ENCODE data around the gene NFIX. TPM values are rescaled to one million over a fixed set of nuclear protein-coding genes. Genes with fewer than 3 reads are reported as not detected.

Gene NFIX
- total and polyA plus RNA-seq, 5 experiments from 2014 or later: 0.68 to 8.6 (median 3.2) TPM; not detected in 1

DNA sequence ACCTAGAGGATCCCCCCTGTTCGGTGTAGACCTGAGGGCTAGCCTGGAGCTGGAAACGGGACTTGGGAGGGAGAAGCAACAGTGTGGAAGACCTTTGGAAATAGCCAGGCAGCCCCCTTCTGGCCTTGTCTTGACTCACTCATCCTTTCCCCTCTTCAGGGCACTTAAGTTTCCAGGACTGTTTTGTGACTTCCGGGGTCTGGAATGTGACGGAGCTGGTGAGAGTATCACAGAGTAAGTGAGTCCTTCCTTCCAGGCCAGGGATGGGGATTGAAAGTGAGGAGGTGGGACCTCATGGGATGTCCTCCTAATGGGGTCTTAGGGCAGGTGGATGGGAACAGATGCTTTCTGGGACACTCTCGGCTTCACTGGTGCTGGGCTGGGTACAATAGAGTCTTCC is 78.0 kb downstream of the NFIX start:
- POLR2A ChIA-PET: no interaction called here
- H3K4me3 Mint-ChIP-seq: no peak overlapping the region
- no peaks in the 10 kb centered on the region for H3K9me3 Mint-ChIP-seq
- H3K4me1 Mint-ChIP-seq: peaks cover 0 to 2% (median under 1%) of the 10 kb centered on the region in 4 donors
- DNase-seq: no peak
- no peak for ATAC-seq
- peaks cover 0 to 8% (median 0%) of the 10 kb centered on the region in 3 donors for H3K36me3 Mint-ChIP-seq
- H3K27ac Mint-ChIP-seq: no peak overlapping the region
- H3K27me3 Mint-ChIP-seq: no peaks in the 10 kb centered on the region

DNA sequence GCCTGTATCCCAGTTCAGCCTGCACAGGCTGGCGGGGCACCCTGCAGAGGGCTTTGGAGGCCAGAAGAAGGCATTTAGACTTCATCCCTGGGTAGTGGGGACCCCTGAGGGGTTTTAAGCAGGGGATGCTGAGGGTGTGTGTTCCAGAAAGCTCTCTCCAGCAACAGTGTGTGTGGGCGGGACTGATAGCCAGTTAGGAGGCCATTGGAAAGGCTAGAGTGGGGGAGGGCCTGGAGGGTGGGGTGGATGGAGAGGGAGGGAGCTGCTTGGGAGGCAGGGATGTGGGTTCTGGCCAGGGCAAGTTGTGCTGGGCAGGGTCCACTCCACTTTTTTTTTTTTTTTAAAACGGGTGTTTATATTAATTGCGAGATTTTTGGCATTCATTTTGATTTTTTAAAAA is 79.1 kb downstream of the NFIX start:
- Mint-ChIP-seq H3K27me3 (no peaks in the 10 kb centered on the region), H3K27ac (no peak overlapping the region), H3K9me3 (no peaks in the 10 kb centered on the region), H3K4me1 (peaks cover 0 to 7% (median 3%) of the 10 kb centered on the region in 4 donors), H3K4me3 (no peak overlapping the region), H3K36me3 (peaks cover 0 to 8% (median 0%) of the 10 kb centered on the region in 3 donors)
- DNase-seq: no peak
- POLR2A ChIA-PET: no interaction called here
- no peak for ATAC-seq

DNA sequence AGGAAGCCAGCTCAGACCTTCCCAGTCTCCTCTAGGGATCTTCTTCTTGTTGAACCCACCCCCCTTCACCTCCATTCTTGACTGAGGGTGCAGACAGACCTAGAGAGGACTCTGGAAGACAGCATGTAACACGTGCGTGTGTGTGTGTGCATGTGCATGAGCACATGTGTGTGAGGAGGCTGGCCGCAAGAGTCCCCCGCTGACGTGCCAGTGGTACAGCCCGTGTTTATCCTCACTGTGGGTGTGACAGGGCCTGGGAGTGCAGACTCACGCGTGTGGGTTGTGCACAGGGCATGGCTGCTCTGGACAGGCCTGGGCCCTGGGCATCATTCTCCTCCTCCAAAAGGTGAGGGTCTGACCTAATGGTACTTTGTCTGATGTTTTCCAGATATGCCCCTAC is 81.0 kb downstream of the NFIX start:
- no peaks in the 10 kb centered on the region for H3K27me3 Mint-ChIP-seq
- POLR2A ChIA-PET: interaction anchor here (0.6 kb wide), 1 partner anchor 264 kb away, joined by 3 read pairs; no protein-coding TSS in a partner anchor
- no peak for DNase-seq
- peaks cover 0 to 8% (median 0%) of the 10 kb centered on the region in 3 donors for H3K36me3 Mint-ChIP-seq
- H3K4me1 Mint-ChIP-seq: peaks cover 0 to 11% (median 4%) of the 10 kb centered on the region in 4 donors
- no peak overlapping the region for H3K27ac Mint-ChIP-seq
- no peak for ATAC-seq
- no peak overlapping the region for H3K4me3 Mint-ChIP-seq
- no peaks in the 10 kb centered on the region for H3K9me3 Mint-ChIP-seq

DNA sequence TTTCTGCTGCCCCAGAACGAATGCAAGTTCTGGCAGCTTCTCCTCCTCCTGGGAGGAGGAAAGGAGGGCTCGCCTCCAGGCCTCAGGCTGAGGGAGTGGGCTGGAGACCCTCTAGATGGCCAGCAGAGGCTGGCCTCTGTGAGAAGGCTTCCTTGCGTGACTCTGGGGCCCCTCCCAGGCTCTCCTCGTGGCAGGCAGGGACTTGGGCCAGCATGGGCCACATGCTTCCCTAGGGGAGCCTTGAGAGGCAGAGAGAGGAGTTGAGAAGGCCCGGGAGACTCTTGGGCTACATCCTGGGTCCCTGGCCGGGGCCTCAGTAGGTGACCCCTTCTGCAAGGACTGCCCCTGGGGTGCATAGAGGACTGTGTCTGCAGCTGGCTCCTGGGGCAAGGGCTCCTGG is 81.5 kb downstream of the NFIX start:
- POLR2A ChIA-PET: interaction anchor here (0.6 kb wide), 1 partner anchor 263 kb away, joined by 3 read pairs; no protein-coding TSS in a partner anchor
- peaks cover 0 to 11% (median 4%) of the 10 kb centered on the region in 4 donors for H3K4me1 Mint-ChIP-seq
- H3K27ac Mint-ChIP-seq: no peak overlapping the region
- H3K4me3 Mint-ChIP-seq: no peak overlapping the region
- H3K9me3 Mint-ChIP-seq: no peaks in the 10 kb centered on the region
- no peaks in the 10 kb centered on the region for H3K27me3 Mint-ChIP-seq
- ATAC-seq (no peak), DNase-seq (no peak)
- peaks cover 0 to 8% (median under 1%) of the 10 kb centered on the region in 3 donors for H3K36me3 Mint-ChIP-seq

DNA sequence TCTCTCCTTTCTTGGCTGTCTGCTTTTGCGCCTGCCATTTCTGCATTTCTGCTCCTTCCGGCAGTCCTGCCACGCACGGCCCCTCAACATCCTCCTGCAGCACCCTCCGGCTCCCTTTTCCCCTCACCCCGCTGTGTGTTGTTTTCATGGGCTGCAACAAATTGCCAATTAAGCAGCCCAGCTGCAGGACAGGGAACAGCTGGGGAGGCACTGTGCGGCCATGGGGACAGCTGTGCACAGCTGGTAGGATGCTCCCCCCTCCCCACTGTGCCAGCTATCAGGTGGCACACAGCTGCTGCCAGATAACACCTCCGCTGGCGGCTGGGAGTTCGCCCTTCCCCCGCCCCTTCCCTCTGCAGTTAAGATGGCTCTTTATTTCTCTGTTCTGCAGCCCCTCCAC is 82.0 kb downstream of the NFIX start:
- ATAC-seq (no peak), DNase-seq (no peak)
- Mint-ChIP-seq H3K9me3 (no peaks in the 10 kb centered on the region), H3K36me3 (peaks cover 0 to 7% (median 1%) of the 10 kb centered on the region in 3 donors), H3K4me1 (peaks cover 0 to 11% (median 4%) of the 10 kb centered on the region in 4 donors), H3K27me3 (no peaks in the 10 kb centered on the region), H3K4me3 (no peak overlapping the region), H3K27ac (no peak overlapping the region)
- POLR2A ChIA-PET: interaction anchor here (0.6 kb wide), 1 partner anchor 263 kb away, joined by 3 read pairs; no protein-coding TSS in a partner anchor

DNA sequence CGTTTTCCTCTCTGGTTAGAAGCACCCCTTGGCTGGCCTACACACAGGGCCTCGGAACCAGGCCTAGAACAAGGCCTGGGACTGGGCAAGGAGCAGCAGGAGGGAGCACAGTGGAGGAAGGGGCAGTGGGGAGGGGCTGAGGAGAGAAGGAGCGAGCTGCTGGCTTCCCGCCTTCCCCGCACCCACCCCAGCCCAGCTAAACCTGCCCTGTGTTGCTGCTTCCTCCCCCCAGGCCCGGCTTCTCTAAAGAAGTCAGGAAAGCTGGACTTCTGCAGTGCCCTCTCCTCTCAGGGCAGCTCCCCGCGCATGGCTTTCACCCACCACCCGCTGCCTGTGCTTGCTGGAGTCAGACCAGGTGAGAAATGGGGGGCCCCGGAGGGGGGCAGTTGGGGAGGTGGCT is 83.1 kb downstream of the NFIX start:
- Mint-ChIP-seq H3K9me3 (no peaks in the 10 kb centered on the region), H3K27me3 (no peaks in the 10 kb centered on the region), H3K27ac (no peak overlapping the region), H3K4me1 (peaks cover 0 to 11% (median 4%) of the 10 kb centered on the region in 4 donors), H3K4me3 (no peak overlapping the region), H3K36me3 (peaks cover 0 to 6% (median 1%) of the 10 kb centered on the region in 3 donors)
- POLR2A ChIA-PET: no interaction called here
- ATAC-seq (no peak), DNase-seq (no peak)

DNA sequence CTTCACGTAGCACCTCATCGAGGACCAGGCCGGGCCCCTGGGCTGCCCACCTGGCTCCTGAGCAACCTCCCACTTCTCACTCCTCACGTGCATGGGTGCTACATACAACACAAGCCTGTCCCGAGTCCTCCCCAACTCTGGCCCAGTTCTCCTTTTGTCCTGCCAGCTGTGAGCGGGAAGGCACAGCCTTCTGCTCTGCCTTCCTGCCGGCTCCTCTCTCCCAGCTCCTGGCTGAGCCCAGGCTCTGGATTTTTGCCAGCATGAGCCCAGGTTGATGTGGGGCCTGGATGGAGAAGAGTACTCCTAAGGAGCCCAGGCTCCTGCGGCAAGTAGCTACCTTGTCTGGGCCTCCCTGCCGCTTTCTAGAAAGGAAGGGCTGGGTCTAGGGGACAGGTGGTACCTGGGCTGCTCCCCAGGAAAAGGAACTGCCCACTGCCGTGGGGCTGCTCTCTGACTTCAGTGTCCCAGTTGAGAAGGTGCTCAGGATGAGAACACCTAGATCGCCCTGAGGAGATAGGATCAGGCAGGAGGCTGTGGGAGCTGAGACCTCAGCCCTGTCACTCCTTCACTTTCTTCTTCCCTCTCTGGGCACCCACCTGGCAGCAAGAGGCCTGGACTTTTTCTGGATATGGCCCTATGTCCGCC is 83.7 kb downstream of the NFIX start:
- H3K4me3 Mint-ChIP-seq: no peak overlapping the region
- POLR2A ChIA-PET: interaction anchor here (0.6 kb wide), 1 partner anchor 716 kb away, joined by 3 read pairs; no protein-coding TSS in a partner anchor
- peaks cover 0 to 11% (median 4%) of the 10 kb centered on the region in 4 donors for H3K4me1 Mint-ChIP-seq
- ATAC-seq: no peak
- DNase-seq: no peak
- no peaks in the 10 kb centered on the region for H3K27me3 Mint-ChIP-seq
- peaks cover 0 to 2% (median 1%) of the 10 kb centered on the region in 3 donors for H3K36me3 Mint-ChIP-seq
- peak overlapping the region in 3 of 10 donors; percentile 43 to 63 (median 60) for H3K27ac Mint-ChIP-seq
- H3K9me3 Mint-ChIP-seq: no peaks in the 10 kb centered on the region

DNA sequence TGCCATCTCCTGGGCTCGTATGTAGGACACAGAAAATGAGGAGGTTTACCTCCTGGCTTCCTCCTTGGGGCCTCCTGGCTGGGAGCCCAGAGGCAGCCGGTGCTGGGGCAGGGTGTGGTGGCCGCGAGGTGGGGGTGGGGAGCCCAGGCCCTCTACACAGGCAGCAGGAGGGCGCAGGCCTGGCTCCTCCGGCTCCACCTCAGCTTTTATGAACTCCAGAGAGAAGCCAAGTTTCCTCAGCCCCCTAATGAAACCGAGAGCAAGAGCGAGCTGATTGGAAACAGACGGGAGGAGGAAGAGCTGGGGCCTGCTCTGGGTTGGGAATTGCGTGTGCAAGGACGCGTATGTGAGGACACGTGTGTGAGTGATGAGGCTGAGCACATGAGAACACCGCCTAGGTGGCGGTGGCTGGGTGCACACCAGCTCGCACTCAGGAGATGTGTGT is 84.3 kb downstream of the NFIX start:
- no peaks in the 10 kb centered on the region for H3K27me3 Mint-ChIP-seq
- no peak overlapping the region for H3K4me3 Mint-ChIP-seq
- POLR2A ChIA-PET: interaction anchor here (0.6 kb wide), 1 partner anchor 716 kb away, joined by 3 read pairs; no protein-coding TSS in a partner anchor
- peak in 1 of 2 donors; percentile 32 for ATAC-seq
- peaks cover 0 to 2% (median 1%) of the 10 kb centered on the region in 3 donors for H3K36me3 Mint-ChIP-seq
- no peaks in the 10 kb centered on the region for H3K9me3 Mint-ChIP-seq
- peaks cover 0 to 11% (median 5%) of the 10 kb centered on the region in 4 donors for H3K4me1 Mint-ChIP-seq
- H3K27ac Mint-ChIP-seq: peak overlapping the region in 2 of 10 donors; percentile 43 to 63
- DNase-seq: no peak

DNA sequence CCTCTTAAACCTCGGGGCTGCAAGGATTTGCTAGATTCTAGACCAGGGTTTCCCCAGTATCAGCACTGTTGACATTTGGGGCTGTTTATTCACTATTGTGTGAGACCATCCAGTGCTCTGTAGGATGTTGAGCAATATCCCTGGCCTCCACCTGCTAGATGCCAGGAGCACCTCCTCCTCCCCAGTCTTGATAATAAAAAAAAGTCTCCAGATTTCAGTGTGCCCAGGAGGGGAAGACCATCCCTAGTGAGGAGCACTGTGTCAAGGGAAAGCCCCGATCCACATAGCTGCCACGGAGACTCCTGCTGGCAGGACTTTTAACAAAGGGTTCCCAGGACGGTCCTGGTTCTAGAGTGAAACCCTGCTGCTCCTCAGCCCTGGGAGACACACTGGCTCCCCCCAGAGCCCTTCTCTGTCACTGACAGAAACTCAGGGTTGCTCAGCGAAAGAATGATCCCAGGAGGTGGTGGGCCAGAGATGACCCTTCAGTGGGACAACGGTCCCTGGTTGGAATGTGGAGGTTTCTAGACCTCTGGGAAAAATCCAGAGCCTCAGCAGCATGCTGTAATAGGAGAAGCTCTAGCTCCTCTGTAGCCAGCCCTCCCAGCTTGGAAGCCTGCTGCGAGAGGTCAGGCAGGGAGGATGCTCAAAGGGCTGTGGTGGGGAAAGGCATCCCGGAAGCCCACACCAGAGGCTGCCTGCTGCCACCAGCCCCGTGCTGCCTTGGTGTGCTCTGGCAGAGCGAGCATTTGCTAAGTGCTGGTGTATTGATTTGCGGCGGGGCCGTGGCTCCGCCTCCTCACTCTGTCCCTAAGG is 87.1 kb downstream of the NFIX start:
- Mint-ChIP-seq H3K36me3 (peaks cover 0 to 2% (median 1%) of the 10 kb centered on the region in 3 donors), H3K4me1 (peaks cover 0 to 11% (median 6%) of the 10 kb centered on the region in 4 donors), H3K4me3 (no peak overlapping the region), H3K9me3 (no peaks in the 10 kb centered on the region), H3K27ac (peak overlapping the region in 1 of 10 donors; percentile 53), H3K27me3 (no peaks in the 10 kb centered on the region)
- no peak for ATAC-seq
- POLR2A ChIA-PET: interaction anchor here (0.5 kb wide), 1 partner anchor 109 kb away, joined by 5 read pairs; no protein-coding TSS in a partner anchor
- DNase-seq: no peak

DNA sequence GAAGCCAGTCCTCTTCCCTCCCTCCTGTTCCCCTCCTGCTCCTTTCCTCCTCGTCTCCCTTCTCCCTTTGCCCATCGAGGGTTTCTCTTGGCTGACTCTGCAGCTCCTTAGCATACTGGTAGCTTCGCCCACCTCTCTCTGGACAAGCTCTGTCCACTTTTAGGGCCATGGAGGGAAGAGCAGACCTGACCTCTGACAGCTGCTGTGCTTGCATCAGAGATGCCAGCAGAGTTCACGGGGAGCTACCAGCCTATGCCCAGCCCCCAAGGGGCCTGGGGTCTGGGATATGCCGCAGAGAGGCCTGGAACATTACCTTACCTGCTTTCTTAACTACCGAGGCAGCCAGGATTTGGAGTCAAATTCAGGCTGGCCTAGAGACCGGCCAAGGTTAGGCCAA is 87.7 kb downstream of the NFIX start:
- no peak for DNase-seq
- H3K4me1 Mint-ChIP-seq: peaks cover 0 to 11% (median 6%) of the 10 kb centered on the region in 4 donors
- H3K36me3 Mint-ChIP-seq: peaks cover 0 to 2% (median 1%) of the 10 kb centered on the region in 3 donors
- H3K4me3 Mint-ChIP-seq: no peak overlapping the region
- peak overlapping the region in 1 of 10 donors; percentile 53 for H3K27ac Mint-ChIP-seq
- POLR2A ChIA-PET: no interaction called here
- H3K9me3 Mint-ChIP-seq: no peaks in the 10 kb centered on the region
- no peaks in the 10 kb centered on the region for H3K27me3 Mint-ChIP-seq
- no peak for ATAC-seq

DNA sequence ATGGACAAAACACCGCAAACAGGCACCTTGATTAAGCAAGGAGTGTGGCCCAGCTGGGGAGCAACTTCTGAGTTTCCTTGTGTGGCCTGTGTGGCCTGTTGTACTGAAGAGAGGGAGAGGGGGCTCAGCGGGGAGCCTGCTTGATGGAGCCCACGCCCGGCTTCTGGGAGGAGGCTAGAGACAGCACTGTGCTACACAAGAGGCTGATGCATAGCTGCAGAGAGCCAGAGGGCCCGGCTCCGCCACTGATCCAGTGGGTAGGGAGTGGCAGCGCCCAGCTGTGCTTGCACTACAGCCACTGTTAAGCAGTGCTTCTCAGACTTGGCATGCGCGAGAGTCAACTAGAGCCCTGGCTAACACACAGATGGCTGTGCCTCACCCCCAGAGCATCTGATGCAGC is 88.4 kb downstream of the NFIX start:
- no peaks in the 10 kb centered on the region for H3K27me3 Mint-ChIP-seq
- no peak overlapping the region for H3K4me3 Mint-ChIP-seq
- no peak for DNase-seq
- H3K27ac Mint-ChIP-seq: no peak overlapping the region
- POLR2A ChIA-PET: no interaction called here
- H3K36me3 Mint-ChIP-seq: peaks cover 0 to 1% (median 0%) of the 10 kb centered on the region in 3 donors
- no peak for ATAC-seq
- H3K9me3 Mint-ChIP-seq: no peaks in the 10 kb centered on the region
- peaks cover 0 to 11% (median 6%) of the 10 kb centered on the region in 4 donors for H3K4me1 Mint-ChIP-seq

DNA sequence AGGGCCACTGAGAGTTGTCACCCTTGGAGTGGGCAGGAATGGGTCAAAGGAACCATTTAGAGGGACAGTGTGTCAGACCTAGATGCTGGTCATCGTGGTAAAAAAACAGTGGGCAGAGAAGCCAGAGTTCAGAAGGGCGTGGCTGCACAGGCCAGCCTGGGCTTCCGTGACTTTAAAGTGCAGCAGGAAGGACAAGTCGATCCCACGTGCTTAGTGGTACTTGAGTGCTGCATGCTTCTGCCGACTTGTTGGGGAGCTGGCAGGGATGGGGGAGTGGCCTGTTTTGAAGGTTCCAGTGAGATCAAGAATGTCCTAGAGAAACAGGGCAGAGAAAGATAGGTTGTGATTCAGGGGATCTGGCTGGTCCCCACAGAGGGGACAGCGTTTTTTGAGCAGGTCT is 90.4 kb downstream of the NFIX start:
- POLR2A ChIA-PET: no interaction called here

DNA sequence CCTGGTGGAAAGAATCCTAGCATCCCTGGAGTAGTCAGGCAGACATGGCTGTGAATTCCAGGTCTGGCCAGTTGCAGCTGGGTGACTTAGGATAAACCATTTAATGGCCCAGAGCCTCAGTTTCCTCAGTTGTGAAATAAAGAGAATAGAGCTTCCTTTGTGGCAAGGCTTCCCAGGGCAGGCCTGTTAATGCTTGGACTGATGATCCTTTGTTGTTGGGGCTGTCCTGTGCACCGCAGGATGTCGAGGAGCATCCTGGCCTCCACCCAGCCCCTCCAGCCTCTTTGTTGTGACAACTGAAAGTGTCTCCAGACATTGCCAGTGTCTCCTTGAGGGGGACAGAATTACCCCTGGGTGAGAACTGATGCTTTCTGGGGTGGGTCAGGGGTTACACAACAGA is 91.1 kb downstream of the NFIX start:
- ATAC-seq (no peak), DNase-seq (no peak)
- H3K4me1 Mint-ChIP-seq: peaks cover 0 to 6% (median 0%) of the 10 kb centered on the region in 4 donors
- POLR2A ChIA-PET: no interaction called here
- H3K36me3 Mint-ChIP-seq: peaks cover 0 to 1% (median 0%) of the 10 kb centered on the region in 3 donors
- no peaks in the 10 kb centered on the region for H3K27me3 Mint-ChIP-seq
- H3K27ac Mint-ChIP-seq: peak overlapping the region in 1 of 10 donors; percentile 34
- no peaks in the 10 kb centered on the region for H3K9me3 Mint-ChIP-seq
- H3K4me3 Mint-ChIP-seq: no peak overlapping the region

More for the DNA sequence above, 90.4 kb downstream of the NFIX start:
- H3K36me3 Mint-ChIP-seq: peaks cover 0 to 1% (median 0%) of the 10 kb centered on the region in 3 donors
- peaks cover 0 to 6% (median 0%) of the 10 kb centered on the region in 4 donors for H3K4me1 Mint-ChIP-seq
- no peaks in the 10 kb centered on the region for H3K9me3 Mint-ChIP-seq
- H3K27me3 Mint-ChIP-seq: no peaks in the 10 kb centered on the region
- ATAC-seq: no peak
- DNase-seq: no peak
- peak overlapping the region in 1 of 10 donors; percentile 9 for H3K27ac Mint-ChIP-seq
- H3K4me3 Mint-ChIP-seq: no peak overlapping the region
